ENCODE results near the gene SORCS2. TPM values are rescaled to one million over a fixed set of nuclear protein-coding genes. Genes with fewer than 3 reads are reported as not detected.

Gene SORCS2
- total and polyA plus RNA-seq, 2 of the 8 experiments (the other 6 are each of a cell fraction or from before 2014, with no cell fraction given), result 0.36 to 1.8 TPM

DNA sequence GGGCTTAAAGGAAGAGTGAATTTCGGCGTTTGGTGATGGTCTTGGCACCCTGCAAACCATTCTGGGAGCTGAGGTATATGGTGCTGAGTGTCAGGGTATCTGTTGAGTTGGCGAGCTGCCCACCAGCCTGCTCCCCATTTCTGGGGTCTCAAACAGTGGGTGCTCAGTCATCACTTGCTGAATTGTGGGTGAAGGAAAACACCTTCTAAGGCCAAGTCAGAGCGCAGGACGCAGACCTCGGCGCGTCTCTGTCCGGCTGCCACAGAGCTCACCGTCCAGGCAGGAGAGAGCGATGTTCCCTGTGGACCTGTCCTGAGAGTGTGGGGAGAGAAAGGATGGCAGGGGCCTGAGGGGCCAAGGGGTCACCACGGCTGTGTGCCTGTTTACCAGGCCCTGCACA is 111.2 kb downstream of the SORCS2 start (continued):
- TF ChIP-seq RBBP5 (IDR thresholded peaks at IDR 0.05; ENCODE audit: borderline replicate concordance, low read depth, low read length), result no peak
- no peak for TF ChIP-seq CBX8 (IDR thresholded peaks at IDR 0.05; ENCODE audit: borderline replicate concordance, low read depth, low read length)
- TF ChIP-seq, protein P1, sequence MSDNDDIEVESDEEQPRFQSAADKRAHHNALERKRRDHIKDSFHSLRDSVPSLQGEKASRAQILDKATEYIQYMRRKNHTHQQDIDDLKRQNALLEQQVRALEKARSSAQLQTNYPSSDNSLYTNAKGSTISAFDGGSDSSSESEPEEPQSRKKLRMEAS (IDR thresholded peaks at IDR 0.05), result no peak
- TF ChIP-seq CEBPB (IDR thresholded peaks at IDR 0.05; ENCODE audit: low read depth, low read length), result no peak
